Lower lobe of right lung (tissue), 2 donors: Measurements from ENCODE around the gene NOTO. TPM values are rescaled to one million over a fixed set of nuclear protein-coding genes. Genes with fewer than 3 reads are reported as not detected.

ENCODE experiments used
- ATAC-seq, 2 donors: fragments of 200-7000 bp; cut with Tn5 transposase; one replicate each; pipeline ENCODE4 v1.9.1; 2020 to 2022; ENCODE audit warnings: mild to moderate bottlenecking in 2 of 2, moderate library complexity in 2 of 2
- DNase-seq: peaks from one replicate; pipeline ENCODE4 v3.0.0-alpha.2; 2020
- H3K27ac ChIP-seq: fragments of 200-600 bp; one replicate; pipeline ENCODE4 v1.8.0; 2022
- H3K27me3 ChIP-seq: fragments of 200-600 bp; one replicate; pipeline ENCODE4 v1.8.0; 2022; ENCODE audit warnings: low read depth
- H3K36me3 ChIP-seq: fragments of 200-600 bp; one replicate; pipeline ENCODE4 v1.8.0; 2022; ENCODE audit warnings: mild to moderate bottlenecking
- H3K4me1 ChIP-seq: fragments of 200-600 bp; one replicate; pipeline ENCODE4 v1.8.0; 2022
- H3K4me3 ChIP-seq: fragments of 200-600 bp; one replicate; pipeline ENCODE4 v1.8.0; 2022; ENCODE audit warnings: mild to moderate bottlenecking
- H3K9me3 ChIP-seq: fragments of 200-600 bp; one replicate; pipeline ENCODE4 v1.8.0; 2022
- CTCF ChIP-seq: fragments of 200-600 bp; IDR thresholded peaks from one replicate; pipeline ENCODE4 v1.8.0; 2022; ENCODE audit warnings: antibody characterized with exemption, mild to moderate bottlenecking
- intact Hi-C: fragments of 100-400 bp; cut with DNase I; formaldehyde crosslinking; loops from one replicate; pipeline ENCODE4 v1.11.0; 2022
- total RNA-seq: library from RNA; stranded (reverse); fragmentation: NEBNext Ultra II Directional; extraction: Animal tissue kit (Norgen Biotek cat#: 25700); gene quantifications from one replicate; pipeline ENCODE4 v1.2.1, GENCODE V29; 2021
- donor health status: DM: no; HTN: yes; CAD: no; lungs with severe emphysema.

The NOTO gene
- total RNA-seq, 1 donor from 2014 or later: not detected

- H3K4me1 ChIP-seq: peaks cover 21% of the 10 kb centered on the region
- H3K9me3 ChIP-seq: no peaks in the 10 kb centered on the region
- H3K36me3 ChIP-seq: no peaks in the 10 kb centered on the region
- TF ChIP-seq CTCF: no peak
- H3K4me3 ChIP-seq: peak overlapping the region; percentile 72
- DNase-seq: no peak
- H3K27ac ChIP-seq: peak overlapping the region; percentile 83
- peaks cover 15% of the 10 kb centered on the region for H3K27me3 ChIP-seq
- peak; percentile 40 to 41 for ATAC-seq
- intact Hi-C loops: no loop called here
These were observed 26.0 kb upstream of the NOTO start for GRCh38 chr2:73176205-73176880.

GRCh38 chr2:73176881-73177644 is 25.3 kb upstream of the NOTO start:
- H3K36me3 ChIP-seq: no peaks in the 10 kb centered on the region
- no peaks in the 10 kb centered on the region for H3K9me3 ChIP-seq
- peaks cover 15% of the 10 kb centered on the region for H3K27me3 ChIP-seq
- intact Hi-C loops: no loop called here
- peak; percentile 94 for DNase-seq
- peak overlapping the region; percentile 83 for H3K27ac ChIP-seq
- H3K4me1 ChIP-seq: peaks cover 21% of the 10 kb centered on the region
- peak overlapping the region; percentile 72 for H3K4me3 ChIP-seq
- peak; percentile 95 to 97 for ATAC-seq
- peak; percentile 99 for TF ChIP-seq CTCF

- Histone ChIP-seq H3K27ac (no peak overlapping the region), H3K36me3 (no peaks in the 10 kb centered on the region), H3K4me3 (peak overlapping the region; percentile 72), H3K4me1 (peaks cover 21% of the 10 kb centered on the region), H3K27me3 (peaks cover 15% of the 10 kb centered on the region), H3K9me3 (no peaks in the 10 kb centered on the region)
- DNase-seq (no peak), ATAC-seq (peak in 1 of 2 donors; percentile 2)
- TF ChIP-seq CTCF: peak; percentile 4
- intact Hi-C loops: no loop called here
These were observed 24.6 kb upstream of the NOTO start for GRCh38 chr2:73177645-73178255.

GRCh38 chr2:73185965-73186364 is 16.4 kb upstream of the NOTO start:
- Histone ChIP-seq H3K27me3 (peaks cover 5% of the 10 kb centered on the region), H3K4me1 (no peaks in the 10 kb centered on the region), H3K4me3 (no peak overlapping the region), H3K27ac (no peak overlapping the region), H3K36me3 (no peaks in the 10 kb centered on the region), H3K9me3 (no peaks in the 10 kb centered on the region)
- ATAC-seq (no peak), DNase-seq (no peak)
- intact Hi-C loops: no loop called here
- TF ChIP-seq CTCF: no peak

- no peak for TF ChIP-seq CTCF
- Histone ChIP-seq H3K9me3 (no peaks in the 10 kb centered on the region), H3K4me1 (no peaks in the 10 kb centered on the region), H3K36me3 (no peaks in the 10 kb centered on the region), H3K4me3 (no peak overlapping the region), H3K27ac (no peak overlapping the region), H3K27me3 (peaks cover 5% of the 10 kb centered on the region)
- no peak for ATAC-seq
- DNase-seq: no peak
- intact Hi-C loops: no loop called here
These were observed 14.8 kb upstream of the NOTO start for GRCh38 chr2:73187549-73187948.
